Right ventricle myocardium inferior (tissue), 1 donor: Measurements from ENCODE around the gene ST14. TPM values are rescaled to one million over a fixed set of nuclear protein-coding genes. Genes with fewer than 3 reads are reported as not detected.
"Not testable (repeated sequence)": the region's sequence is repeated elsewhere in the genome, so short reads cannot be mapped to it uniquely, and the experiment has no call there.

Experiments
- ATAC-seq: fragments of 200-7000 bp; cut with Tn5 transposase; one replicate; pipeline ENCODE4 v1.9.1; 2020; ENCODE audit warnings: mild to moderate bottlenecking, moderate library complexity
- DNase-seq: peaks from one replicate; pipeline ENCODE4 v3.0.0; 2021; ENCODE audit errors: missing footprints
- intact Hi-C: fragments of 100-400 bp; cut with DNase I; formaldehyde crosslinking; loops from one replicate; pipeline ENCODE4 v1.11.0; 2022
- total RNA-seq: library from RNA; stranded (reverse); fragmentation: NEBNext Ultra II Directional; extraction: Animal tissue kit (Norgen Biotek cat#: 25700); gene quantifications from one replicate; pipeline ENCODE4 v1.2.1, GENCODE V29; 2021
- donor health status: DM: no; HTN: yes; CAD: no; lungs with severe emphysema.

Gene ST14
- total RNA-seq, 1 donor from 2014 or later = 2.1 TPM

- DNase-seq (no peak), ATAC-seq (no peak)
- intact Hi-C loops = no loop called here
These were observed 1.0 kb downstream of the ST14 start for GRCh38 chr11:130160498-130161155.

GRCh38 chr11:130161441-130162145 is 2.0 kb downstream of the ST14 start:
- DNase-seq (no peak), ATAC-seq (no peak)
- intact Hi-C loops = no loop called here

- intact Hi-C loops = no loop called here
- no peak for ATAC-seq
- no peak for DNase-seq
These were observed 3.2 kb downstream of the ST14 start for GRCh38 chr11:130162733-130163132.

- ATAC-seq = peak; percentile 41
- intact Hi-C loops = no loop called here
- no peak for DNase-seq
These were observed 4.0 kb downstream of the ST14 start for GRCh38 chr11:130163346-130164220.

GRCh38 chr11:130164221-130164570 is 4.6 kb downstream of the ST14 start:
- intact Hi-C loops = no loop called here
- DNase-seq = no peak
- ATAC-seq = no peak

GRCh38 chr11:130165601-130166456 is 6.2 kb downstream of the ST14 start:
- intact Hi-C loops = no loop called here
- DNase-seq (no peak), ATAC-seq (no peak)

GRCh38 chr11:130166457-130166784 is 6.8 kb downstream of the ST14 start:
- no peak for ATAC-seq
- no peak for DNase-seq
- intact Hi-C loops = no loop called here

GRCh38 chr11:130167146-130167545 is 7.6 kb downstream of the ST14 start:
- ATAC-seq = no peak
- DNase-seq = no peak
- intact Hi-C loops = no loop called here

GRCh38 chr11:130168105-130168504 is 8.5 kb downstream of the ST14 start:
- intact Hi-C loops = no loop called here
- ATAC-seq (no peak), DNase-seq (no peak)

GRCh38 chr11:130170345-130170744 is 10.8 kb downstream of the ST14 start:
- DNase-seq = no peak
- intact Hi-C loops = no loop called here
- ATAC-seq = no peak

GRCh38 chr11:130171534-130171933 is 12.0 kb downstream of the ST14 start:
- DNase-seq (no peak), ATAC-seq (no peak)
- intact Hi-C loops = no loop called here

- ATAC-seq, DNase-seq, intact Hi-C loops: not testable (repeated sequence)
These were observed 12.4 kb downstream of the ST14 start for GRCh38 chr11:130172001-130172400.

- intact Hi-C loops = no loop called here
- DNase-seq (no peak), ATAC-seq (no peak)
These were observed 15.1 kb downstream of the ST14 start for GRCh38 chr11:130174642-130175041.

- intact Hi-C loops = no loop called here
- no peak for DNase-seq
- ATAC-seq = no peak
These were observed 16.3 kb downstream of the ST14 start for GRCh38 chr11:130175898-130176297.

- DNase-seq = no peak
- intact Hi-C loops = no loop called here
- ATAC-seq = no peak
These were observed 18.2 kb downstream of the ST14 start for GRCh38 chr11:130177782-130178181.

GRCh38 chr11:130178441-130179339 is 19.1 kb downstream of the ST14 start:
- no peak for ATAC-seq
- intact Hi-C loops = no loop called here

GRCh38 chr11:130179396-130180306 is 20.1 kb downstream of the ST14 start:
- no peak for DNase-seq
- no peak for ATAC-seq
- intact Hi-C loops = no loop called here

More at GRCh38 chr11:130178441-130179339, 19.1 kb downstream of the ST14 start:
- no peak for DNase-seq
